Measurements from ENCODE around the gene SNX13.
"Not testable (repeated sequence)": the region's sequence is repeated elsewhere in the genome, so short reads cannot be mapped to it uniquely, and the experiment has no call there.

Gene SNX13

DNA sequence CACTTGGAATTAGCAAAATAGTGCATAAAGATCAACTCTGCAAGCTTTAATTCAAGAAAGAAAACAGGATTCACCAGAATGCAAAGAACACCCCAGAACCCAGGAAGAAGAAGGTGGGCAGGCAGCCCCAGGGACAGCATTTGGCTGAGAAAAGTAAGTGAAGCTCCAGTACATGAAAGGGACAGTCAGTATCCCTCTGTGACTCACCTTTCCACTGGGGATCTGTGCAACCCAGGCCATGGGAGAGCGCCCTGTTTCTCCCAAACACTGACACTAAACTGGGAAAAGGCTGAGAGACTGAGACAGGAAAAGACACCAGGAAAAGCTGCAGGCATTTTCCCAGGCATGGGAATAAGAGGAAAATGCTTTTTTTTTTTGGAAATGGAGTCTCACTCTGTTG lies 28.2 kb downstream of the SNX13 start:
- DNase-seq (ENCODE audit: low spot score) = no peak

DNA sequence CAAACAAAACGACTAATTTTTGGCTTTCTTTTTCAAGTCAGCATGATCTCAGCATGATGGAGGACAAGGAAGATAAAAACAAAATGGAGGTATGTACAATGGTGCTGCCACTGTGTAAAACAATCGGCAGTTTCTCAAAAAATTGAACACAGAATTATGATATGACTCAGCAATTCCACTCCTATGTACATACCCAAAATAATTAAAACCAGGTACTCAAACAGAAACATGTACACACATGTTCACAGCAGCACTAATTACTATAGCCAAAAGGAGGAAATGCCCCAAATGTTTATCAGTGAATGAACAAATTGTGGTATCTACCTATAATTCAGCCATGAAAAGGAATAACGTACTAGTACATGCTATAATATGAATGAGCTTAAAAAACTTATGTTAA lies 29.9 kb downstream of the SNX13 start:
- DNase-seq (ENCODE audit: low spot score) = no peak

GRCh38 chr7:17909310-17909709 lies 31.0 kb downstream of the SNX13 start:
- not testable (repeated sequence) for DNase-seq (ENCODE audit: low spot score)

GRCh38 chr7:17907014-17907413 lies 33.3 kb downstream of the SNX13 start:
- DNase-seq (ENCODE audit: low spot score) = no peak

- no peak for DNase-seq (ENCODE audit: low spot score)
These were observed 37.0 kb downstream of the SNX13 start for GRCh38 chr7:17903337-17903736.

DNA sequence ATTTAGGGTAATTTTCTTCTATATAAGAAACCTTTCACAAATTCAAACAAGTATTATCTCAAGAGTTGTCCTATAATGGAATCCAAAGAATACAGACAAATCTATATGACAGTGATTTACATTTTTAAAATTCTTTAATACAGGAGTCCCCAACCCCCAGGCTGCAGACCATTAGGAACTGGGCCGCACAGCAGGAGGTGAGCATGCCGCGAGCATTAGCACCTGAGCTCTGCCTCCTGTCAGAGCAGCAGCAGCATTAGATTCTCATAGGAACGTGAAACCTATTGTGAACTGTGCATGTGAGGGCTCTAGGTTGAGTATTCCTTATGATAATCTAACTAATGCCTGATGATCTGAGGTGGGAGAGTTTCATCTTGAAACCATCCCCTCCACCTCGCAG lies 37.7 kb downstream of the SNX13 start:
- DNase-seq (ENCODE audit: low spot score) = no peak

GRCh38 chr7:17900464-17900863 lies 39.8 kb downstream of the SNX13 start:
- no peak for DNase-seq (ENCODE audit: low spot score)

- DNase-seq (ENCODE audit: low spot score) = no peak
These were observed 42.2 kb downstream of the SNX13 start for GRCh38 chr7:17898111-17898510.

DNA sequence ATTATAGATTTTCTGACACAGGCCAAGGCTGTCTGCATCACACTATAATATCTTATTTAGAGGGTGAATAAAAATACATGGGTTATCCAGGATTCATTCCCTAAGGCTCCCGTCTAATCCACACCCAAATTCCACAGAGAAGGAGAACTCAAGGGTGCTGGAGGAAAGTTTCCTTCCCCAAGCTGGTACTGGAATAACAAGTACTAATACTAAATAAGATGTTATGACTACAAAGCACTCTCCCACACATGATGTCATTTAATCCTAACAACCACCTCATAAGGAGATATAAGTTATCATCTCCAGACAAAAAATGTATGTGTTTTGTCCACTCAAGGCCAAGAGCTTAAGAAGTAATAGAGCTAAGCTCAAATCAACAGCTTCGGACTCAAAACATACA lies 53.0 kb downstream of the SNX13 start:
- DNase-seq (ENCODE audit: low spot score) = no peak

DNA sequence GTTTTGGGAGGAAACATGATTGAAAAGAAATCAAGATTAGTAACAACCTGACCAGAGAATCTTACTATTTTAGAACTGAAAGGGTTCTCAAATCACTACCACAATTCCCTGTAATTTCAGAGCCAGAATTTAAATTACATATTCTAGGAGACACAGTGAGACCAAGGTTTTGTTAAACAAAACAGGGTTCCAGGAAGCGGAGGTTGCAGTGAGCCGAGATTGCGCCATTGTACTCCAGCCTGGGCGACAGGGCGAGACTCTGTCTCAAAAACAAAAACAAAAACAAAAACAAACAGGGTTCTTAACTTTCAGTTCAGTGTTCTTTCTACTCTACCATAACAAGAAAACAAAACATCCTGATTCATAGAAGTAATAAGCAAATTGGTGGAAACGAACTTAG lies 57.6 kb downstream of the SNX13 start:
- no peak for DNase-seq (ENCODE audit: low spot score)

DNA sequence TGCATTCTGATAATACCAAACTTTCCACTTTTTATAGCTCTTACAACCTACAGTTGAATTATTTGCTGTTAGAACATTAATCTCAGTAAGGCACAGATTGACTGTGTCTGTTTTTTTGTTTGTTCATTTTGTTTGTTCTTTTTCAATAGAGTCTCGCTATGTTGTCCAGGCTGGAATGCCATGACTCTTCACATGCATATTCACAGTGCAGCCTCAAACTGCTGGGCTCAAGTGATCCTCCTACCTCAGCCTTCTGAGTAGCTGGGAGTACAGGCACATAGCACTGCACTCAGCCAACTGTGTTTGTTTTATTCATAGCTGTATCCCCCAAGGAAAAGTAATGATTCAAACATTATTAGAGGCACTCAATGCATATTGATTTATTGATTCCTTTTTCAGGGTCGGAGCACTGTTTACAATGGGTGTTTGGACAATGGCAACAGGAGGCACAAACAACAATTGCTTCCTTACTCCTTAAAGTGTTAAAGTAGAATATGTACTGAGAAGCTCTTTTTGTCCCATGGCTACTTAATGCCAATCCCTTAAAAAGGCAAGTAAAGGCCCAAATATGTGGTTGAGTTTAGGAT lies 61.1 kb downstream of the SNX13 start:
- no peak for DNase-seq (ENCODE audit: low spot score)

- no peak for DNase-seq (ENCODE audit: low spot score)
These were observed 61.7 kb downstream of the SNX13 start for GRCh38 chr7:17878627-17879026.

GRCh38 chr7:17871815-17872533 lies 68.3 kb downstream of the SNX13 start:
- DNase-seq (ENCODE audit: low spot score) = no peak

DNA sequence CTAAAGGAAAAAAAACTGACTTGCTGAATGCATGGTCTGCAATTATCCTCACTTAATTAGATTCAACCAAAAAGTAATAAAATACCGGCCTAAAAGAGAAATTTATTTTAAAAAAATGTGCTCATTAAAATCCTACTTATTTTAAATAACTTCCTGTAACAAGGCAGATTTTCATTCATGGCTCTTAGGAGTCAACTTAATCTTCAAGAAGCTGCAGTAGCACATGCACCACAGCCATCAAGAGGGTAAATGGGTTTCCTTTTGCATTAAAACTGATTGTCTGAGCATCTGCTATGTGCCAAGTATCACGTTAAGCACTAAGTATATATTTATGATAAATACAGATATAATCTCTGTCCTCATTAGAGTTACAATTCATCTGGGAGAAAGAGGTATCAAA lies 69.9 kb downstream of the SNX13 start:
- DNase-seq (ENCODE audit: low spot score) = no peak

GRCh38 chr7:17863809-17864143 lies 76.5 kb downstream of the SNX13 start:
- DNase-seq (ENCODE audit: low spot score) = no peak

DNA sequence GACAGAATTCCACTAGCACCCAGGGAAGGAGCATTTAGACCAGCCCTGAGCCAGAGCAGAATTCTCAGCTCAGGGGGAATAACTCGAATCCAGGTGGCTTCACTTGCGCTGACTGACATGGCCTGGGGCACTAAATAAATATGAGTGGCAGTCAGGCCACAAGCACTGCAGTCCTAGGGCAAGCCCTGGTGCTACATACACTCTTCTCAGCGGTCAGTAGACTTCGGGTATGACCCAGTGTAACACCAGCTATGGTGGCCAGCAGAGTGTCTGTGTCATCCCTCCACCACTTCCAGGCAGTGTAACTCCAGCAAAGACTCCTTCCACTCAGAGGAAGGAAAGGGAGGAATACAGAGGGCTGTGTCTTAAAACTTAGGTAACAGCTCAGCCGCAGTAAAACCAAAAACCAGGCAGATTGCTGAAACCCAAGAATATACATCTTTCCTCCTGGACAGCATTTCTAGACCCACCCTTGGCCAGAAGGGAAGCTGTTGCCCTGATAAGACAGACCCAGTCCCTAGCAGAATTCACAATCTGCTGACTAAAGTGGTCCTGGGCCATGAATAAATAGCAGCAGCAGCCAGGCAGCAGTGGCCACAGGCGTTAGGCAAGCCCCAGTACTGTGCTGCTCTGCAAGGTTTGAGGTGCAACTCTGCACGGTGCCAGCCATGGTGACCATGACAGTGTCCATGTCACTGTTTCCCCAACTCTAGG lies 77.0 kb downstream of the SNX13 start:
- DNase-seq (ENCODE audit: low spot score) = no peak

DNA sequence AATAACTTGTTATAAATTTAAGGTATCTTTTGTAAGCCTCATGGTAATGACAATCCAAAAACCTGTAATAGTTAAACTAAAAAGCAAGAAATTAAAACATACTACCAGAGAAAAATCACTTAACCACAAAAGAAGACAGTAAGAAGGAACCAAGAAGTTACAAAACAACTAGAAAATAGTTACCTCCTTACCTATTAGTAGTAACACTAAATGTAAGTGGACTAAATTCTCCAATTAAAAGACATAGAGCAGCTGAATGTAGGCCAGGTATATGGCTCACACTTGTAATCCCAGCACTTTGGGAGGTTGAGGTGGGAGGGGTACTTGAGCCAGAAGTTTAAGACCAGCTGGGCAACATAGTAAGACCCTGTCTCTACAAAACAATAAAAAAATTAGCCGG lies 84.0 kb downstream of the SNX13 start:
- DNase-seq (ENCODE audit: low spot score) = no peak

DNA sequence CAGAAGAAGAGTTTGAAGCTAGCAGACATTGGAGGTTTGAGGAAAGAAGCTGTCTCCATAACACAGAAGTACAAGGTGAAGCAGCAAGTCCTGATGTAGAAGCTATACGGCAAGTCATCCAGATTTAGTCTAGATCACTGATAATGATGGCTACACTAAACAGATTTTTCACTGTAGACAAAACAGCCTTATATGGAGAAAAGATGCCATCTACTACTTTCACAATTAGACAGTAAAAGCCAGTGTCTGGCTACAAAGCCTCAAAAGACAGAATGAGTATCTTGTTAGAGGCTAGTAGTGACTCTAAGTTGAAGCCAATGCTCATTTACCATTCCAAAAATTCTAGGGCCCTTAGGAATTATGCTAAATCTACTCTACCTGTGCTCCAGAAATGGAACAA lies 85.1 kb downstream of the SNX13 start:
- DNase-seq (ENCODE audit: low spot score) = no peak

- DNase-seq (ENCODE audit: low spot score) = no peak
These were observed 85.8 kb downstream of the SNX13 start for GRCh38 chr7:17854261-17855047.

DNA sequence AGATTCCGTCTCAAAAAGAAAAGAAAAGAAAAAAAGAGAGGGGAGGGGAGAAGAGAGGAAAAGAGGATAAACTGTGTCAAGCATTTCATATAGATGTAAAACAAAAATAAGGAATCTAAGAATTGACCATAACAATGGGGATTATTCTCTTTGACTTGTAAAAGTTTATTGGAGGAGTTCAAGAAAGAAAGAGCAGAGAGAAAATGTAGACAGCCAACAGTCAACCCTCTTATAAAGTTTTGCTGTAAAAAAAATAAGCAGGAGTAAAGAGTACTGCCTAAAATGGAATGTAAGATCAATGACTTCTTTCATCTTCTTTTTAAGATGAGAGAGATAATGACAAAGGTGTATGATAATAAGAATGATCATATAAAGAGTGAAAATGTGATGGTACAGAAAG lies 87.9 kb downstream of the SNX13 start:
- no peak for DNase-seq (ENCODE audit: low spot score)

GRCh38 chr7:17849504-17849903 lies 90.8 kb downstream of the SNX13 start:
- no peak for DNase-seq (ENCODE audit: low spot score)

DNA sequence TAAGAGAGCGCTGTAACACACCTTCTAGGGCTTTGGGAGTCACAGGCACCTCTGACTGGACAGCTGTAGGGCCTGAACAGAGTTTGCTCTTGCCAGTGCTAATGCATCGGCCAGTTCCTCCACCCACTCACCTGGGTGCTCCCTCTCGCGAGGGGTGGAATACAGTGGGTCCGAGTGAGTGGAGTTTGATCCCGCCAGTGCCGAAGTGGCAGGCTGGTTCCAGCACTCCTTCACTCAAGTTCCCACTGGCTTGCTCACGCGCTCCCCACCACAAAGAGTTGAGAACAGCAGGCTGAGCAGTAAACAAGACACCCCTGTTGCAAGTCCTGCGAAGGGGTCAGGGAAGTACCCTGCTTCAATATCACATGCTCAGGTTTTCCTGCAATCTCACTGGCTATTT lies 91.8 kb downstream of the SNX13 start:
- DNase-seq (ENCODE audit: low spot score) = no peak

DNA sequence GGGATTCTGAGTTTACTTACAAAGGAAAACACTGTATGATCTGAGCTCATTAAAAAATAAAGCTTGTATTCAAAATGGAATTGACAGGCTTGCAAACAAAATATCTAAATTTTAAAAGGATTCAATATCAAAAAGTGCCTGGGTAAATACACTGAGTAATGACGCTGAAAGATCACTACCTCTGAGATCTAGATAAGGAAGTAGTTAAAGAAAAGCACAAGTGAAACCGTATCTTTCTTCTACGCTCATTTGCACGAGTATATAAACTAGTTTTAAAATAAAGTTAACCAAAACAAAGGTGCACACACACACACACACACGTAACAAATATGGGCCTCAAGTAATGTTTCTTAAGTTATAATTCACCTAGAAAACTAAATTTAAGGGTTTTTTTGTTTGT lies 93.4 kb downstream of the SNX13 start:
- no peak for DNase-seq (ENCODE audit: low spot score)

All from ecto neural progenitor cell (in vitro differentiated cells).